Testis (tissue), 3 donors: ENCODE data around the gene DNAJA4. TPM values are rescaled to one million over a fixed set of nuclear protein-coding genes. Genes with fewer than 3 reads are reported as not detected.

ENCODE experiments used
- DNase-seq: peaks from one replicate; pipeline ENCODE4 v3.0.0-alpha.2; 2019
- H3K27ac ChIP-seq, 2 donors: fragments of 200-600 bp; sonication (generic); one replicate each; pipeline ENCODE4 v1.5.1; 2019
- H3K27me3 ChIP-seq: fragments of 200-600 bp; sonication (generic); one replicate; pipeline ENCODE4 v1.5.1; 2019
- H3K36me3 ChIP-seq: fragments of 200-600 bp; sonication (generic); one replicate; pipeline ENCODE4 v1.5.1; 2017; ENCODE audit warnings: low read depth; ENCODE audit errors: missing control alignments
- H3K4me1 ChIP-seq: fragments of 200-600 bp; sonication (generic); one replicate; pipeline ENCODE4 v1.5.1; 2019
- H3K4me3 ChIP-seq, 2 donors: fragments of 200-600 bp; sonication (generic); one replicate each; pipeline ENCODE4 v1.5.1; 2017 to 2019
- H3K9me3 ChIP-seq: fragments of 200-600 bp; sonication (generic); one replicate; pipeline ENCODE4 v1.5.1; 2017
- POLR2A ChIP-seq: fragments of 450-650 bp; IDR thresholded peaks from one replicate; pipeline ENCODE4 v1.6.1; 2017; ENCODE audit warnings: antibody characterized with exemption, mild to moderate bottlenecking, moderate library complexity
- WGBS, 2 donors: methylation state at CpG; one replicate each; pipeline ENCODE4 v1.1.5; 2018; 5-methylcytosine and 5-hydroxymethylcytosine counted together
- intact Hi-C: fragments of 100-400 bp; cut with DNase I; formaldehyde crosslinking; loops from one replicate; pipeline ENCODE4 v1.15.1; 2023; ENCODE audit warnings: low total_unique reads
- polyA plus RNA-seq: library from polyadenylated mRNA; stranded (reverse); fragments of 350-450 nt; fragmentation: Illumina TruSeq; extraction: RNeasy Lipid Tissue Mini Kit (QIAGEN cat#74804); gene quantifications from one replicate; pipeline ENCODE4 v1.2.3, GENCODE V29; 2014; ENCODE audit warnings: low read depth, low replicate concordance; ENCODE audit not compliant: insufficient read depth
- total RNA-seq, 2 donors: library from RNA; depleted of rRNA; stranded (reverse); fragments of >200 nt; gene quantifications; one replicate each; pipeline ENCODE4 v1.2.3, GENCODE V29; 2016
- TF ChIP-seq, protein P1 (sequence below), 3 experiments: fragments of 450-650 bp in 2 of 3; fragments of 200-600 bp in 1 of 3; sonication (generic) in 1 of 3; IDR thresholded peaks; one replicate each; pipeline ENCODE4 v1.5.1; 2016 to 2019; ENCODE audit warnings: antibody characterized with exemption in 3 of 3, mild to moderate bottlenecking in 2 of 3, moderate library complexity in 1 of 3

DNAJA4 gene
- total and polyA plus RNA-seq, 3 donors from 2014 or later: 88.4 to 183 (median 145) TPM

DNA sequence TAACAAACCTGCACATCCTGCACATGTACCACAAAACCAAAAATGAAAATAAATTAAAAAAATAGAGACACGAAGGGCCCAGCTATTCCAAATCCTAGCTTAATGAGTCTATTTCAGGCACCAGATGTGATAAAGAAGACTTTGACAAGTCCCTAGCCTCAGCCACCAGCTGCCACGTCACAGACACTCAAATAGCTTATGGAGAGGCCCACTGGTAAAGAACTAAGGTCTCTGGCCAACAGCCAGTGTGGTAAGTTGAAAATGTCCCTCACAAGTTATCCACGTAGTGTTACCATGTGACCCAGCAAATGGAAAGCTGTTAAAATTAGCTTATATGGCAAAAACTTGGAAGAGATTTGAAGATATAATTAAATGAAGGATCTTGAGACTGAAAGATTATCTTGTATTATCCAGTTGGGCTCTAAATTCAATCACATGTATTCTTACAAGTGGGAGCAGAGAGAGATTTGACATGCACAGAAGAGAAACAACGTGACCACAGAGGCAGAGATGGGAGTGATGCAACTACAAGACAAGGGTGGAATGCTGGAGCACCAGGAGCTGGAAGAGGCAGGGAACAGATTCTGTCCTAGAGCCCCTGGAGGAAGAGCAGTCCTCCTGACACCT is 40.9 kb upstream of the DNAJA4 start:
- TF ChIP-seq POLR2A: no peak
- TF ChIP-seq, protein P1, sequence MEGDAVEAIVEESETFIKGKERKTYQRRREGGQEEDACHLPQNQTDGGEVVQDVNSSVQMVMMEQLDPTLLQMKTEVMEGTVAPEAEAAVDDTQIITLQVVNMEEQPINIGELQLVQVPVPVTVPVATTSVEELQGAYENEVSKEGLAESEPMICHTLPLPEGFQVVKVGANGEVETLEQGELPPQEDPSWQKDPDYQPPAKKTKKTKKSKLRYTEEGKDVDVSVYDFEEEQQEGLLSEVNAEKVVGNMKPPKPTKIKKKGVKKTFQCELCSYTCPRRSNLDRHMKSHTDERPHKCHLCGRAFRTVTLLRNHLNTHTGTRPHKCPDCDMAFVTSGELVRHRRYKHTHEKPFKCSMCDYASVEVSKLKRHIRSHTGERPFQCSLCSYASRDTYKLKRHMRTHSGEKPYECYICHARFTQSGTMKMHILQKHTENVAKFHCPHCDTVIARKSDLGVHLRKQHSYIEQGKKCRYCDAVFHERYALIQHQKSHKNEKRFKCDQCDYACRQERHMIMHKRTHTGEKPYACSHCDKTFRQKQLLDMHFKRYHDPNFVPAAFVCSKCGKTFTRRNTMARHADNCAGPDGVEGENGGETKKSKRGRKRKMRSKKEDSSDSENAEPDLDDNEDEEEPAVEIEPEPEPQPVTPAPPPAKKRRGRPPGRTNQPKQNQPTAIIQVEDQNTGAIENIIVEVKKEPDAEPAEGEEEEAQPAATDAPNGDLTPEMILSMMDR (IDR thresholded peaks at IDR 0.05): no peak
- H3K4me3 ChIP-seq: no peak overlapping the region

GRCh38 chr15:78224023-78224411 is 40.3 kb upstream of the DNAJA4 start:
- Histone ChIP-seq H3K4me3 (no peak overlapping the region), H3K36me3 (no peaks in the 10 kb centered on the region), H3K27ac (no peak overlapping the region), H3K9me3 (no peaks in the 10 kb centered on the region), H3K4me1 (peaks cover 12% of the 10 kb centered on the region), H3K27me3 (no peaks in the 10 kb centered on the region)
- intact Hi-C loops: no loop called here
- no peak for DNase-seq
- no peak for TF ChIP-seq POLR2A
- TF ChIP-seq, protein P1 (IDR thresholded peaks at IDR 0.05): no peak
- 85 to 93% methylated on average over 2 of the region's 2 CpGs for WGBS, 2 donors

More for the DNA sequence above, 40.9 kb upstream of the DNAJA4 start:
- Histone ChIP-seq H3K27me3 (no peaks in the 10 kb centered on the region), H3K9me3 (no peaks in the 10 kb centered on the region), H3K4me1 (peaks cover 12% of the 10 kb centered on the region), H3K36me3 (no peaks in the 10 kb centered on the region), H3K27ac (no peak overlapping the region)
- no peak for DNase-seq
- intact Hi-C loops: no loop called here
- WGBS, 2 donors: 69 to 78% methylated on average over 4 of the region's 4 CpGs

GRCh38 chr15:78225783-78226541 is 38.4 kb upstream of the DNAJA4 start:
- H3K27ac ChIP-seq: no peak overlapping the region
- no peaks in the 10 kb centered on the region for H3K9me3 ChIP-seq
- no peak for DNase-seq
- TF ChIP-seq, protein P1 (IDR thresholded peaks at IDR 0.05): no peak
- no peak for TF ChIP-seq POLR2A
- WGBS, 2 donors: 93 to 96% methylated on average over 3 of the region's 3 CpGs
- no peaks in the 10 kb centered on the region for H3K36me3 ChIP-seq
- no peak overlapping the region for H3K4me3 ChIP-seq
- no peaks in the 10 kb centered on the region for H3K27me3 ChIP-seq
- H3K4me1 ChIP-seq: peaks cover 8% of the 10 kb centered on the region
- intact Hi-C loops: no loop called here

GRCh38 chr15:78228356-78228996 is 35.9 kb upstream of the DNAJA4 start:
- TF ChIP-seq, protein P1 (IDR thresholded peaks at IDR 0.05): no peak
- 86 to 88% methylated on average over 8 of the region's 8 CpGs for whole genome bisulfite sequencing, 2 donors
- intact Hi-C loops: no loop called here
- DNase-seq: no peak
- Histone ChIP-seq H3K27ac (no peak overlapping the region), H3K36me3 (no peaks in the 10 kb centered on the region), H3K4me3 (no peak overlapping the region), H3K9me3 (no peaks in the 10 kb centered on the region), H3K27me3 (no peaks in the 10 kb centered on the region), H3K4me1 (no peaks in the 10 kb centered on the region)
